AG09319 (cell line): ENCODE results near the gene NASP.

Experiments
- DNase-seq: peaks from one replicate; pipeline ENCODE4 v3.0.0-alpha.2; 2010; ENCODE audit warnings: low read depth; ENCODE audit errors: extremely low read depth
- TF ChIP-seq, protein P1 (sequence below): IDR thresholded peaks from 2 replicates; pipeline ENCODE4 v1.5.1; 2011; ENCODE audit warnings: low read depth, mild to moderate bottlenecking, inconsistent platforms, low read length, moderate library complexity

Gene NASP, protein sequence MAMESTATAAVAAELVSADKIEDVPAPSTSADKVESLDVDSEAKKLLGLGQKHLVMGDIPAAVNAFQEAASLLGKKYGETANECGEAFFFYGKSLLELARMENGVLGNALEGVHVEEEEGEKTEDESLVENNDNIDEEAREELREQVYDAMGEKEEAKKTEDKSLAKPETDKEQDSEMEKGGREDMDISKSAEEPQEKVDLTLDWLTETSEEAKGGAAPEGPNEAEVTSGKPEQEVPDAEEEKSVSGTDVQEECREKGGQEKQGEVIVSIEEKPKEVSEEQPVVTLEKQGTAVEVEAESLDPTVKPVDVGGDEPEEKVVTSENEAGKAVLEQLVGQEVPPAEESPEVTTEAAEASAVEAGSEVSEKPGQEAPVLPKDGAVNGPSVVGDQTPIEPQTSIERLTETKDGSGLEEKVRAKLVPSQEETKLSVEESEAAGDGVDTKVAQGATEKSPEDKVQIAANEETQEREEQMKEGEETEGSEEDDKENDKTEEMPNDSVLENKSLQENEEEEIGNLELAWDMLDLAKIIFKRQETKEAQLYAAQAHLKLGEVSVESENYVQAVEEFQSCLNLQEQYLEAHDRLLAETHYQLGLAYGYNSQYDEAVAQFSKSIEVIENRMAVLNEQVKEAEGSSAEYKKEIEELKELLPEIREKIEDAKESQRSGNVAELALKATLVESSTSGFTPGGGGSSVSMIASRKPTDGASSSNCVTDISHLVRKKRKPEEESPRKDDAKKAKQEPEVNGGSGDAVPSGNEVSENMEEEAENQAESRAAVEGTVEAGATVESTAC

GRCh38 chr1:45583666-45584350 lies at the start of gene NASP:
NASP (plus strand) TSS chr1:45584041; CDS start chr1:45584147, 106 bp downstream.
- DNase-seq, result no peak
- TF ChIP-seq, protein P1, sequence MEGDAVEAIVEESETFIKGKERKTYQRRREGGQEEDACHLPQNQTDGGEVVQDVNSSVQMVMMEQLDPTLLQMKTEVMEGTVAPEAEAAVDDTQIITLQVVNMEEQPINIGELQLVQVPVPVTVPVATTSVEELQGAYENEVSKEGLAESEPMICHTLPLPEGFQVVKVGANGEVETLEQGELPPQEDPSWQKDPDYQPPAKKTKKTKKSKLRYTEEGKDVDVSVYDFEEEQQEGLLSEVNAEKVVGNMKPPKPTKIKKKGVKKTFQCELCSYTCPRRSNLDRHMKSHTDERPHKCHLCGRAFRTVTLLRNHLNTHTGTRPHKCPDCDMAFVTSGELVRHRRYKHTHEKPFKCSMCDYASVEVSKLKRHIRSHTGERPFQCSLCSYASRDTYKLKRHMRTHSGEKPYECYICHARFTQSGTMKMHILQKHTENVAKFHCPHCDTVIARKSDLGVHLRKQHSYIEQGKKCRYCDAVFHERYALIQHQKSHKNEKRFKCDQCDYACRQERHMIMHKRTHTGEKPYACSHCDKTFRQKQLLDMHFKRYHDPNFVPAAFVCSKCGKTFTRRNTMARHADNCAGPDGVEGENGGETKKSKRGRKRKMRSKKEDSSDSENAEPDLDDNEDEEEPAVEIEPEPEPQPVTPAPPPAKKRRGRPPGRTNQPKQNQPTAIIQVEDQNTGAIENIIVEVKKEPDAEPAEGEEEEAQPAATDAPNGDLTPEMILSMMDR, result no peak

DNA sequence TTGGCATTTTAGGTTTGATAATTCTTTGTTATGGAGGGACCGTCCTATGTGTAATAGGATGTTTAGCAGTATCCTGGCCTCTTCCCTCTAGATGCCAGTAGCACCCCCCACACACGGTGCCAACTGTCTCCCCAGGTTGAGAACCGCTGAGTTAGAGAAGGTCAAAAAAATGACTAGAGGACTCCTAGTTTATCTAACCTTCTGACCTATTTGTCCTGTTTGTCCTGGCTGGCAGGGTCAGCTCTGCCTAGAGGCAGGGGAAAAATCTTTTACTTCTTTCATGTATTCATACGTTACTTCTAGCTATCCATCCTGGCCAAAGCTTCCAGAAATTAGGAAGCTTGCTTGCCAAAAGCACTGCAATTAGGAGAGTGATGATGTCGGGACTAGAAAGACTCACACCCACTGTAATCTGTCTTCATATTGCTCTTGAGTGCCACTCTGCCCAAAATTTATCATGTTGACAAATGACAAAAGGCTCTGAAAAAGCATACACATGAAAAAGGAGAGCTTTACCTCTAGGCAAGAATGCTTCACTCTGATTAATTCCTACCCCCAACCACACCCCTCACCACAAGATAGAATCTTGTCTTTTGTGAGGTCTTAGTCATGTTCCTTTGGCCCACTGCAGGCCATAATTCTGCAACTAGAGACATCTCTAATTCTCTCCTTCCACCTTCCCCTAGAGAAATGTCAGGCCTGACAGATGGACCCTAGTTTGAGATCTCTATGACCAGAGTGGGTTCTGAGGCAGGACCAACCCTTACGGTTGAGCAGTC lies 47.7 kb upstream of the NASP start:
- no peak for DNase-seq
- TF ChIP-seq, protein P1, result no peak

DNA sequence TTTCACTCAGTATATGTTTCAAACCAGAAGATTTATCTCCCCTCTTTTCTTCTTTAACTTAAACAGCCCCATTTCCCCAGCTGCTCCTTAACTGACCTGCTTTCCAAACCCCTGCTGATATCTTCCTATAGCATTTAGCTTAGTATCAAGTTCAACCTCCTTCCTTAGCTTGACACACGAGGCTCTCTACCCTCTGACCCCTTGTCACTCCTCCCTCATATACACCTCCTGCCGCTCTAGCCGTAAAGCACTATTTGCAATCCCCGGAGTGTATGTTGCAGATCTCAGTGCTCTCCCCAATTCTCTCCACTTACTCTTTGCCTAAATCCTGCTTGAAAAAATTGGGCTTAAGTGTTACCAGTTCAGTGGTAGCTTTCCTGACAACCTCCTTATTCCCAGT lies 47.0 kb upstream of the NASP start:
- TF ChIP-seq, protein P1, result no peak
- no peak for DNase-seq

DNA sequence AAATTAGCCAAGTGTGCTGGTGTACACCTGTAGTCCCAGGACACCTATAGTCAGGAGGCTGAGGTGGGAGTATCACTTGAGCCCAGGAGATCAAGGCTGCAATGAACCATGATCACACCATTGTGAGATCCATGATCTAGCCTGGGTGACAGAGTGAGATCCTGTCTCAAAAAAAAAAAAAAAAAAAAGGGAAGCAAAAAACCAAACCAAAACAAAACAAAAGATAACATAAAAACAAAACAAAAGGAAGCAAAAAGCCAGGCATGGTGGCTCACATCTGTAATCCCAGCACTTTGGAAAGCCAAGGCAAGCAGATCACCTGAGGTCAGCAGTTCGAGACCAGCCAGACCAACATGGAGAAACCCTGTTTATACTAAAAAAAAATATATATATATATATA lies 42.6 kb upstream of the NASP start:
- TF ChIP-seq, protein P1, result no peak
- no peak for DNase-seq

- no peak for DNase-seq
- TF ChIP-seq, protein P1, result no peak
Observed at GRCh38 chr1:45542591-45542990, 41.2 kb upstream of the NASP start.

DNA sequence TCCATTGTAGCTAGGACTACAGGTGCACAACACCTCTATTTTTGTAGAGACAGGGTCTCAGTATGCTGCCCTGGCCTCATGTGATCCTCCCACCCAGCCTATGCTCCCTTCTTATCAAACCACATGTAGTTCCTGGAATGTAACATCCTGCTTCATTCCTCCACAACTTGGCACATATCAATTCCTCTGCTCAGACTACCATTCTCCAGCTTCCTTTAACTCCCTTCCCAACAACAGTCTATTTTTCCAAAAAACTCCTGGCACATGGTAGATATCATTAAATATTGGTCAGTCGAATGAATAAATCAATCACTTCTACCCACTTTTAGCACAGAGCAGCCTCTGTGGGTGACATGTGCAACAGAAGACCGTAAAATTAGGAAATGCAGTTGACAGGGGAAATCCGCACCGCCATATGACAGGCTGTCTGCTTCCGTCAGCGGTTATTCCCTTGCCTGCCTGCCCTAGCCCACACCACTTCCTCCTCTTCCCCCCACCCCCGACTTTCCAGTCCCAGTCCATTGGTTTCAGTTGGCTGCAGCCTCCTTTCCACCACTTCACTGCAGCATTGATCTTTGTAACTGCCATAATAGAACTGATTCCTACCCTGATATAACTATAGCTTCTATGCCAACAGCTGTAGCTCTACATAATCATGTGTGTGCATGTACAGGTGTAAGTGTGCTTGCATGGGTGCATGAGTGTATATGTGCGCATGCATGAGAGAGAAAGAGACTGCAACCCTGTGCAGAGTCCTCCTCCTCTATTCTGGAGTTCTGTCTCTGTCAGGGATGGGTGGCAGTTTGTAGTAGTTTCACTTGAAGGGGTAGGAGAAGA lies 40.0 kb upstream of the NASP start:
- DNase-seq, result no peak
- TF ChIP-seq, protein P1, result no peak
